Tibial artery (tissue), 4 donors: ENCODE data around the gene APOBEC3B.

Source experiments
- DNase-seq, 2 donors: peaks; one replicate each; pipeline ENCODE4 v3.0.0-alpha.2; 2019
- H3K27ac ChIP-seq, 2 donors: fragments of 200-600 bp; sonication (generic) in 1 of 2; 1 replicate in 1 of 2; 2 replicates in 1 of 2; pipeline ENCODE4 v1.5.1; 2018 to 2019; ENCODE audit warnings: mild to moderate bottlenecking in 1 of 2
- H3K27me3 ChIP-seq, 2 donors: fragments of 200-600 bp; sonication (generic) in 1 of 2; one replicate each; pipeline versions ENCODE4 v1.5.1 to v1.6.0; 2016 to 2019
- H3K36me3 ChIP-seq, 3 donors: fragments of 200-600 bp; sonication (generic) in 2 of 3; one replicate each; pipeline ENCODE4 v1.5.1; 2016 to 2019; ENCODE audit warnings: mild to moderate bottlenecking in 2 of 3
- H3K4me1 ChIP-seq, 4 donors: fragments of 200-600 bp; sonication (generic) in 2 of 4; 1 replicate in 3 of 4; 2 replicates in 1 of 4; pipeline ENCODE4 v1.5.1; 2016 to 2019
- H3K4me3 ChIP-seq, 2 donors: fragments of 200-600 bp; sonication (generic) in 1 of 2; 1 replicate in 1 of 2; 2 replicates in 1 of 2; pipeline ENCODE4 v1.5.1; 2018 to 2019; ENCODE audit warnings: mild to moderate bottlenecking in 2 of 2
- H3K9me3 ChIP-seq, 3 donors: fragments of 200-600 bp; sonication (generic) in 1 of 3; one replicate each; pipeline ENCODE4 v1.5.1; 2016 to 2019
- CTCF ChIP-seq, 2 experiments: fragments of 200-600 bp in 1 of 2; fragments of 450-650 bp in 1 of 2; IDR thresholded peaks; one replicate each; pipeline ENCODE4 v1.5.1; 2017 to 2019; ENCODE audit warnings: antibody characterized with exemption in 2 of 2, mild to moderate bottlenecking in 1 of 2, moderate library complexity in 1 of 2
- intact Hi-C: fragments of 100-400 bp; cut with DNase I; formaldehyde crosslinking; loops from one replicate; pipeline ENCODE4 v1.15.0; 2023; ENCODE audit warnings: low total_unique reads

Gene APOBEC3B

GRCh38 chr22:38966942-38967341, 15.2 kb upstream of the APOBEC3B start:
- H3K4me3 ChIP-seq, result no peak overlapping the region
- H3K9me3 ChIP-seq, result no peaks in the 10 kb centered on the region
- H3K4me1 ChIP-seq, result no peaks in the 10 kb centered on the region
- peaks cover 0 to 21% of the 10 kb centered on the region in 2 donors for H3K27me3 ChIP-seq
- H3K36me3 ChIP-seq, result no peaks in the 10 kb centered on the region
- DNase-seq, result no peak
- intact Hi-C loops, result no loop called here
- no peak for TF ChIP-seq CTCF (IDR thresholded peaks at IDR 0.05)
- H3K27ac ChIP-seq, result no peak overlapping the region

GRCh38 chr22:38967451-38968450, 14.4 kb upstream of the APOBEC3B start:
- no peak for TF ChIP-seq CTCF (IDR thresholded peaks at IDR 0.05)
- intact Hi-C loops, result no loop called here
- DNase-seq, result peak; percentile 51 to 73
- Histone ChIP-seq H3K9me3 (no peaks in the 10 kb centered on the region), H3K4me1 (no peaks in the 10 kb centered on the region), H3K4me3 (no peak overlapping the region), H3K36me3 (no peaks in the 10 kb centered on the region), H3K27ac (no peak overlapping the region), H3K27me3 (peaks cover 0 to 21% of the 10 kb centered on the region in 2 donors)

- Histone ChIP-seq H3K36me3 (no peaks in the 10 kb centered on the region), H3K27me3 (peaks cover 0 to 21% of the 10 kb centered on the region in 2 donors), H3K4me1 (no peaks in the 10 kb centered on the region), H3K9me3 (no peaks in the 10 kb centered on the region), H3K4me3 (no peak overlapping the region), H3K27ac (no peak overlapping the region)
- no peak for TF ChIP-seq CTCF (IDR thresholded peaks at IDR 0.05)
- intact Hi-C loops, result no loop called here
- DNase-seq, result no peak
Observed at GRCh38 chr22:38968801-38969200, 13.3 kb upstream of the APOBEC3B start.

- Histone ChIP-seq H3K27me3 (peaks cover 0 to 21% of the 10 kb centered on the region in 2 donors), H3K4me1 (no peaks in the 10 kb centered on the region), H3K36me3 (no peaks in the 10 kb centered on the region), H3K4me3 (no peak overlapping the region), H3K27ac (no peak overlapping the region), H3K9me3 (no peaks in the 10 kb centered on the region)
- no peak for DNase-seq
- no peak for TF ChIP-seq CTCF (IDR thresholded peaks at IDR 0.05)
- intact Hi-C loops, result no loop called here
Observed at GRCh38 chr22:38970551-38970950, 11.6 kb upstream of the APOBEC3B start.

GRCh38 chr22:38971202-38971601, 10.9 kb upstream of the APOBEC3B start:
- Histone ChIP-seq H3K9me3 (no peaks in the 10 kb centered on the region), H3K27ac (no peak overlapping the region), H3K4me3 (no peak overlapping the region), H3K4me1 (no peaks in the 10 kb centered on the region), H3K27me3 (peaks cover 0 to 16% of the 10 kb centered on the region in 2 donors), H3K36me3 (no peaks in the 10 kb centered on the region)
- no peak for TF ChIP-seq CTCF (IDR thresholded peaks at IDR 0.05)
- DNase-seq, result no peak
- intact Hi-C loops, result no loop called here
